Activated T-cell treated with anti-CD3 and anti-CD28 coated beads for 1 hour (primary cell): ENCODE results near the gene SCAF11.

ENCODE experiments used
- DNase-seq: peaks from one replicate; pipeline ENCODE4 v3.0.0-alpha.2; 2020; ENCODE audit warnings: low read depth

Gene SCAF11

GRCh38 chr12:45978108-45978507 is 12.3 kb downstream of the SCAF11 start:
- no peak for DNase-seq

GRCh38 chr12:45977620-45978019 is 12.8 kb downstream of the SCAF11 start:
- no peak for DNase-seq

- no peak for DNase-seq
These were observed 14.9 kb downstream of the SCAF11 start for GRCh38 chr12:45975506-45975905.

GRCh38 chr12:45974883-45975282 is 15.5 kb downstream of the SCAF11 start:
- DNase-seq = no peak

GRCh38 chr12:45974171-45974719 is 16.1 kb downstream of the SCAF11 start:
- no peak for DNase-seq

- no peak for DNase-seq
These were observed 16.8 kb downstream of the SCAF11 start for GRCh38 chr12:45973526-45973925.

GRCh38 chr12:45970391-45970790 is 20.0 kb downstream of the SCAF11 start:
- DNase-seq = no peak

GRCh38 chr12:45969084-45969483 is 21.3 kb downstream of the SCAF11 start:
- no peak for DNase-seq

GRCh38 chr12:45966486-45966885 is 23.9 kb downstream of the SCAF11 start:
- no peak for DNase-seq

- DNase-seq = no peak
These were observed 27.6 kb downstream of the SCAF11 start for GRCh38 chr12:45962553-45963325.

- no peak for DNase-seq
These were observed 30.6 kb downstream of the SCAF11 start for GRCh38 chr12:45959728-45960127.

GRCh38 chr12:45959025-45959424 is 31.3 kb downstream of the SCAF11 start:
- no peak for DNase-seq

- no peak for DNase-seq
These were observed 41.8 kb downstream of the SCAF11 start for GRCh38 chr12:45948546-45948945.

- DNase-seq = no peak
These were observed 43.9 kb downstream of the SCAF11 start for GRCh38 chr12:45946435-45946834.

GRCh38 chr12:45944771-45945170 is 45.6 kb downstream of the SCAF11 start:
- no peak for DNase-seq

- no peak for DNase-seq
These were observed 50.6 kb downstream of the SCAF11 start for GRCh38 chr12:45939759-45940158.

GRCh38 chr12:45938566-45938965 is 51.8 kb downstream of the SCAF11 start:
- no peak for DNase-seq

- no peak for DNase-seq
These were observed 55.4 kb downstream of the SCAF11 start for GRCh38 chr12:45934956-45935355.

GRCh38 chr12:45933504-45933903 is 56.9 kb downstream of the SCAF11 start:
- no peak for DNase-seq

GRCh38 chr12:45930369-45930768 is 60.0 kb downstream of the SCAF11 start:
- DNase-seq = no peak

GRCh38 chr12:45928309-45928708 is 62.1 kb downstream of the SCAF11 start:
- DNase-seq = no peak

- no peak for DNase-seq
These were observed 71.6 kb downstream of the SCAF11 start for GRCh38 chr12:45918818-45919217.

GRCh38 chr12:45915405-45915804 is 75.0 kb downstream of the SCAF11 start:
- DNase-seq = no peak

GRCh38 chr12:45914090-45914489 is 76.3 kb downstream of the SCAF11 start:
- no peak for DNase-seq
